A549 treated with AZD9567 at 1 μM for 4 hours (cell line): ENCODE data around the gene ACBD3. TPM values are rescaled to one million over a fixed set of nuclear protein-coding genes. Genes with fewer than 3 reads are reported as not detected.

Source experiments
- total RNA-seq: library from RNA; stranded (reverse); fragments of 200-300 nt; extraction: Qiagen RNA extraction; gene quantifications from 5 replicates; pipeline ENCODE4 v1.2.3, GENCODE V29; 2022; ENCODE audit not compliant: insufficient read depth

Gene ACBD3
- 20.4 to 35.3 TPM (median 27.2 TPM) in 5 replicates for total RNA-seq

GRCh38 chr1:226186124-226187018, at the start of gene ACBD3:
TSS of gene ACBD3 (minus strand) at chr1:226186741. CDS start at chr1:226186675, 66 bp downstream.

GRCh38 chr1:226223157-226223785, 36.7 kb upstream of the ACBD3 start, which contains the start of gene MIXL1:
TSS of gene MIXL1 (plus strand) at chr1:226223664. CDS start at chr1:226223682, 18 bp downstream.

Other genes starting within 250 kb of the ACBD3 start
- gene LEFTY2, start 245.5 kb downstream of the ACBD3 start, total RNA-seq: 0.13 to 0.25 TPM (median 0.15 TPM) in 3 of 5 replicates, not detected in the others
- gene SDE2, start 187.4 kb downstream of the ACBD3 start, total RNA-seq: 6.8 to 10.6 TPM (median 7.6 TPM) in 5 replicates
- 407 to 479 TPM (median 458 TPM) in 5 replicates for gene H3-3A, start 124.0 kb downstream of the ACBD3 start, total RNA-seq
- gene MIXL1, start 36.9 kb upstream of the ACBD3 start, total RNA-seq: 0.06 TPM in 1 of 5 replicates, not detected in the others
- gene LIN9, start 122.4 kb upstream of the ACBD3 start, total RNA-seq: 5.6 to 7.8 TPM (median 7.1 TPM) in 5 replicates
- gene PARP1, start 221.4 kb upstream of the ACBD3 start, total RNA-seq: 104 to 138 TPM (median 110 TPM) in 5 replicates